PC-3 (cell line): ENCODE results near the gene CLOCK. TPM values are rescaled to one million over a fixed set of nuclear protein-coding genes. Genes with fewer than 3 reads are reported as not detected.

Experiments
- ATAC-seq: fragments of 200-7000 bp; cut with Tn5 transposase; 2 replicates; pipeline ENCODE4 v1.9.1; 2020; ENCODE audit warnings: mild to moderate bottlenecking, moderate library complexity
- BruUV-seq: library from RNA; stranded (reverse); fragments of 400-500 nt; replicated peaks from 2 replicates; lab custom pipeline; 2021; lab: Mats Ljungman, UMichigan
- CTCF ChIA-PET: fragments of 300-600 bp; sonication (Branson Sonifier 250); formaldehyde crosslinking; loops from one replicate; lab custom pipeline; 2022; ENCODE audit warnings: antibody characterized with exemption; lab: Charles Lee
- POLR2A ChIA-PET: fragments of 300-600 bp; sonication (Branson Sonifier 250); formaldehyde crosslinking; loops from one replicate; lab custom pipeline; 2022; ENCODE audit warnings: antibody characterized with exemption; ENCODE audit not compliant: unreplicated experiment; lab: Charles Lee
- DNase-seq: peaks from one replicate; pipeline ENCODE4 v3.0.0-alpha.2; 2015
- H2AFZ ChIP-seq: fragments of 300-600 bp; sonication (generic); 2 replicates; pipeline ENCODE4 v1.6.0; 2016; ENCODE audit warnings: antibody characterized with exemption, low read length
- H3F3A ChIP-seq: fragments of 300-600 bp; sonication (generic); one replicate; pipeline ENCODE4 v1.6.0; 2017; ENCODE audit warnings: antibody characterized with exemption, low read length, control low read depth, mild to moderate bottlenecking; ENCODE audit not compliant: unreplicated experiment
- H3K27ac ChIP-seq: fragments of 300-600 bp; sonication (generic); 2 replicates; pipeline ENCODE4 v1.5.1; 2016; ENCODE audit warnings: mild to moderate bottlenecking, low read length
- H3K27me3 ChIP-seq: fragments of 300-600 bp; sonication (generic); 2 replicates; pipeline ENCODE4 v1.6.1; 2016; ENCODE audit warnings: low read length, mixed read lengths
- H3K36me3 ChIP-seq: fragments of 300-600 bp; sonication (generic); 2 replicates; pipeline ENCODE4 v1.6.1; 2016; ENCODE audit warnings: low read depth, mixed run types, low read length, mixed read lengths
- H3K4me1 ChIP-seq: fragments of 300-600 bp; sonication (generic); 2 replicates; pipeline ENCODE4 v1.5.1; 2016; ENCODE audit warnings: low read length; ENCODE audit not compliant: insufficient read depth
- H3K4me2 ChIP-seq: fragments of 300-600 bp; sonication (generic); 2 replicates; pipeline ENCODE4 v1.6.0; 2016; ENCODE audit warnings: low read length
- H3K4me3 ChIP-seq: fragments of 300-600 bp; sonication (generic); 2 replicates; pipeline ENCODE4 v1.5.1; 2016; ENCODE audit warnings: mild to moderate bottlenecking, low read length, mixed read lengths
- H3K79me2 ChIP-seq: fragments of 300-600 bp; sonication (generic); 2 replicates; pipeline ENCODE4 v1.6.1; 2017; ENCODE audit warnings: low read length, mixed read lengths
- H3K9ac ChIP-seq: fragments of 300-600 bp; sonication (generic); 2 replicates; pipeline ENCODE4 v1.6.0; 2016; ENCODE audit warnings: mild to moderate bottlenecking, low read length
- H3K9me2 ChIP-seq: fragments of 300-600 bp; sonication (generic); replicated peaks from 2 replicates; pipeline ENCODE4 v1.6.1; 2016; ENCODE audit warnings: mixed run types, low read length, mixed read lengths
- H3K9me3 ChIP-seq: fragments of 300-600 bp; sonication (generic); 2 replicates; pipeline ENCODE4 v1.6.1; 2016; ENCODE audit warnings: low read length, mixed read lengths
- H4K20me1 ChIP-seq: fragments of 300-600 bp; sonication (generic); 2 replicates; pipeline ENCODE4 v1.6.1; 2016; ENCODE audit warnings: low read length, mixed read lengths
- CTCF ChIP-seq: fragments of 300-600 bp; sonication (generic); conservative IDR thresholded peaks from 2 replicates; pipeline ENCODE4 v1.5.1; 2017; ENCODE audit warnings: antibody characterized with exemption, low read depth, mild to moderate bottlenecking, low read length
- EZH2 ChIP-seq: fragments of 300-600 bp; sonication (generic); IDR thresholded peaks from one replicate; pipeline ENCODE4 v1.6.1; 2017; ENCODE audit warnings: antibody characterized with exemption, mild to moderate bottlenecking, low read length; ENCODE audit not compliant: unreplicated experiment
- EZH2phosphoT487 ChIP-seq: fragments of 300-600 bp; sonication (generic); IDR thresholded peaks from 2 replicates; pipeline ENCODE4 v1.6.1; 2018; ENCODE audit warnings: mild to moderate bottlenecking, antibody characterized with exemption, low read length, borderline replicate concordance
- intact Hi-C: fragments of 100-400 bp; cut with micrococcal nuclease; formaldehyde crosslinking; loops from 2 replicates; pipeline ENCODE4 v1.9.0; 2023
- total RNA-seq: library from RNA; depleted of rRNA; stranded (reverse); fragments of >200 nt; gene quantifications from 2 replicates; pipeline ENCODE4 v1.2.3, GENCODE V29; 2014

The CLOCK gene
- total RNA-seq, 1 experiment from 2014 or later = 39.7 TPM

GRCh38 chr4:55435141-55435841, 111.4 kb downstream of the CLOCK start:
- BruUV-seq = no TSS peak
- H4K20me1 ChIP-seq = no peaks in the 10 kb centered on the region
- no peak overlapping the region for H3K9ac ChIP-seq
- DNase-seq = peak; percentile 50
- intact Hi-C loops = no loop called here
- H3K9me3 ChIP-seq = no peaks in the 10 kb centered on the region
- no peaks in the 10 kb centered on the region for H3K9me2 ChIP-seq
- no peaks in the 10 kb centered on the region for H3K79me2 ChIP-seq
- peaks cover 9% of the 10 kb centered on the region; the same call in 1 of the 2 replicates for H3K4me1 ChIP-seq
- peak; percentile 54 for ATAC-seq
- no peak overlapping the region for H3K4me3 ChIP-seq
- ChIA-PET POLR2A (no interaction called here), CTCF (interaction anchor here (0.6 to 1.5 kb wide), 3 partner anchors 61 to 114 kb away, joined by 3 to 5 read pairs (median 3); no protein-coding TSS in a partner anchor)
- H3K27me3 ChIP-seq = no peaks in the 10 kb centered on the region
- no peak overlapping the region for H3K27ac ChIP-seq
- peaks cover 78% of the 10 kb centered on the region for H3K36me3 ChIP-seq
- H2AFZ ChIP-seq = no peak overlapping the region
- H3K4me2 ChIP-seq = no peak overlapping the region
- no peaks in the 10 kb centered on the region for H3F3A ChIP-seq
- TF ChIP-seq EZH2 (no peak), CTCF (peak; percentile 60)

- POLR2A ChIA-PET = no interaction called here
- no peaks in the 10 kb centered on the region for H3K27me3 ChIP-seq
- H3K79me2 ChIP-seq = no peaks in the 10 kb centered on the region
- DNase-seq (no peak), ATAC-seq (no peak)
- H2AFZ ChIP-seq = no peak overlapping the region
- CTCF ChIA-PET = no interaction called here
- H3K9me3 ChIP-seq = no peaks in the 10 kb centered on the region
- H3K4me1 ChIP-seq = no peaks in the 10 kb centered on the region
- no peak overlapping the region for H3K9ac ChIP-seq
- H3K36me3 ChIP-seq = peaks cover 75% of the 10 kb centered on the region
- intact Hi-C loops = no loop called here
- no peak overlapping the region for H3K4me2 ChIP-seq
- H3K27ac ChIP-seq = no peak overlapping the region
- no peak for TF ChIP-seq CTCF
- H3K9me2 ChIP-seq = no peaks in the 10 kb centered on the region
- peaks cover 8% of the 10 kb centered on the region for H3F3A ChIP-seq
- no TSS peak for BruUV-seq
- H3K4me3 ChIP-seq = no peak overlapping the region
- no peaks in the 10 kb centered on the region for H4K20me1 ChIP-seq
Observed at GRCh38 chr4:55431710-55432336, 114.9 kb downstream of the CLOCK start.

GRCh38 chr4:55424791-55425190, 121.9 kb downstream of the CLOCK start:
- Histone ChIP-seq H2AFZ (no peak overlapping the region), H4K20me1 (peaks cover 4% of the 10 kb centered on the region; the same call in 1 of the 2 replicates), H3K9me3 (no peaks in the 10 kb centered on the region), H3K27ac (no peak overlapping the region), H3K4me1 (no peaks in the 10 kb centered on the region), H3F3A (peaks cover 8% of the 10 kb centered on the region), H3K9me2 (no peaks in the 10 kb centered on the region), H3K4me2 (no peak overlapping the region), H3K79me2 (0 out of 2 replicates have a peak, but pooled peaks cover 11% of the 10 kb centered on the region), H3K36me3 (peaks cover 64% of the 10 kb centered on the region), H3K4me3 (no peak overlapping the region), H3K9ac (no peak overlapping the region), H3K27me3 (no peaks in the 10 kb centered on the region)
- POLR2A ChIA-PET = interaction anchor here (0.6 kb wide), 1 partner anchor 91 kb away, joined by 3 read pairs; no protein-coding TSS in a partner anchor
- BruUV-seq = no TSS peak
- CTCF ChIA-PET = interaction anchor here (0.6 kb wide), 1 partner anchor 46 kb away, joined by 3 read pairs; no protein-coding TSS in a partner anchor
- intact Hi-C loops = loop anchor here (5.0 kb wide), 1 partner anchor 77 kb away; the partner anchor contains the start of gene SRD5A3
- ATAC-seq = no peak
- DNase-seq = no peak
- TF ChIP-seq EZH2 = no peak
- no peak for TF ChIP-seq CTCF
- no peak for TF ChIP-seq EZH2phosphoT487
